ENCODE results near the gene PPP1R2B. TPM values are rescaled to one million over a fixed set of nuclear protein-coding genes. Genes with fewer than 3 reads are reported as not detected.

PPP1R2B gene
- total RNA-seq, 1 experiment from 2014 or later, result not detected

DNA sequence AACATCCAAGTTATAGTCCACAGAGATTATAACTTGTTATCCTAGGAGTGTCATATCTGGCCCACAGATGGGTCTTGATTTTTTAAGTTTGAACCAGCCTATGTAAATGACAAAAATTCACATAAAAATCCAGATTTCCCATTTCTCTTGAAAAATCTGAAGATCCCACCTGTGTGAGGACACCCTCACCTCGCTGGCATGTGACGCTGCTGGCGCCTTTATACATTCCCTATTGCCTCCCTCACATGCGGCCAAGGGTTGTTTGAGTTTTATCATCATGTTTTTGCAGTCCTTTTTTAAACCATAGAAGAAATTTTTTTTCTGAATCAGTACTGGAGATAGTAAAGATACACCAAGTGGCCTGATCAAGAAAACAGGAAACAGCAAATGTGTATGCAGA lies 25.9 kb upstream of the PPP1R2B start:
- Histone ChIP-seq H3K4me2 (ENCODE audit: low read depth, low read length, poor library complexity, severe bottlenecking) (no peak overlapping the region), H3K9me2 (replicated peaks; ENCODE audit: insufficient read depth, low read length) (no peaks in the 10 kb centered on the region), H3K9ac (ENCODE audit: low read length) (no peak overlapping the region), H3K4me1 (ENCODE audit: low read length) (no peaks in the 10 kb centered on the region), H3K27ac (ENCODE audit: low read length) (no peak overlapping the region), H3K79me2 (ENCODE audit: low read length) (no peaks in the 10 kb centered on the region), H4K20me1 (ENCODE audit: insufficient read depth, low read depth, low read length) (no peaks in the 10 kb centered on the region), H3K36me3 (ENCODE audit: insufficient read depth, low read length) (no peaks in the 10 kb centered on the region), H3K4me3 (ENCODE audit: low read length) (no peak overlapping the region), H3K9me3 (ENCODE audit: low read length) (no peaks in the 10 kb centered on the region), H3K27me3 (ENCODE audit: low read length) (no peaks in the 10 kb centered on the region), H2AFZ (ENCODE audit: low read length) (no peak overlapping the region)
- no peak for DNase-seq

GRCh38 chr5:156824800-156825199 lies 25.3 kb upstream of the PPP1R2B start:
- DNase-seq, result no peak
- H3K9ac ChIP-seq (ENCODE audit: low read length), result no peak overlapping the region
- H2AFZ ChIP-seq (ENCODE audit: low read length), result no peak overlapping the region
- H3K9me3 ChIP-seq (ENCODE audit: low read length), result no peaks in the 10 kb centered on the region
- H3K4me3 ChIP-seq (ENCODE audit: low read length), result no peak overlapping the region
- H3K4me2 ChIP-seq (ENCODE audit: low read depth, low read length, poor library complexity, severe bottlenecking), result no peak overlapping the region
- H3K36me3 ChIP-seq (ENCODE audit: insufficient read depth, low read length), result no peaks in the 10 kb centered on the region
- H3K27ac ChIP-seq (ENCODE audit: low read length), result no peak overlapping the region
- H3K27me3 ChIP-seq (ENCODE audit: low read length), result no peaks in the 10 kb centered on the region
- H4K20me1 ChIP-seq (ENCODE audit: insufficient read depth, low read depth, low read length), result no peaks in the 10 kb centered on the region
- no peaks in the 10 kb centered on the region for H3K9me2 ChIP-seq (replicated peaks; ENCODE audit: insufficient read depth, low read length)
- no peaks in the 10 kb centered on the region for H3K4me1 ChIP-seq (ENCODE audit: low read length)
- H3K79me2 ChIP-seq (ENCODE audit: low read length), result no peaks in the 10 kb centered on the region

DNA sequence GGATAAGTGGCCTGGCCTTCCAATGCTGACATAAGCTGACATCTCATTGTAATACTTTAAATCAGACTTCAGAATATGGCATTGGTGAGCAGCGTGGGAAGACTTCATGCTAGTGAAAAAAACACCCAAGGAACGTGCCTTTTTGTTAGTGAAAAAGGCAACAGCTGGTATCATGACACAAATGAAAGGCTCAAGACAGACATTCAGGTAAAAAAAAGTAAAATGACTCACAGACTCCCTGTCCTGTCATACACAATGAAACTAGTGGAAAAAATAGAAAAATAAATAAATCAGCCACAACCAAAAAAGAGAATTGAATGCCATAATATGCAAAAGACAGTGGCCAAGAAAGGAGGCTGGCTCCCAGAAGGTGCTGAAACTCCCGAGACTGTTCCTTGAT lies 24.4 kb upstream of the PPP1R2B start:
- DNase-seq, result no peak
- H3K4me3 ChIP-seq (ENCODE audit: low read length), result no peak overlapping the region
- H3K4me1 ChIP-seq (ENCODE audit: low read length), result no peaks in the 10 kb centered on the region
- no peak overlapping the region for H3K4me2 ChIP-seq (ENCODE audit: low read depth, low read length, poor library complexity, severe bottlenecking)
- no peaks in the 10 kb centered on the region for H3K9me3 ChIP-seq (ENCODE audit: low read length)
- no peaks in the 10 kb centered on the region for H3K36me3 ChIP-seq (ENCODE audit: insufficient read depth, low read length)
- H3K9me2 ChIP-seq (replicated peaks; ENCODE audit: insufficient read depth, low read length), result no peaks in the 10 kb centered on the region
- no peak overlapping the region for H3K9ac ChIP-seq (ENCODE audit: low read length)
- H3K27me3 ChIP-seq (ENCODE audit: low read length), result no peaks in the 10 kb centered on the region
- H3K79me2 ChIP-seq (ENCODE audit: low read length), result no peaks in the 10 kb centered on the region
- H2AFZ ChIP-seq (ENCODE audit: low read length), result no peak overlapping the region
- no peak overlapping the region for H3K27ac ChIP-seq (ENCODE audit: low read length)
- no peaks in the 10 kb centered on the region for H4K20me1 ChIP-seq (ENCODE audit: insufficient read depth, low read depth, low read length)

GRCh38 chr5:156826150-156826549 lies 23.9 kb upstream of the PPP1R2B start:
- Histone ChIP-seq H3K79me2 (ENCODE audit: low read length) (no peaks in the 10 kb centered on the region), H3K9me2 (replicated peaks; ENCODE audit: insufficient read depth, low read length) (no peaks in the 10 kb centered on the region), H3K4me2 (ENCODE audit: low read depth, low read length, poor library complexity, severe bottlenecking) (no peak overlapping the region), H3K4me1 (ENCODE audit: low read length) (no peaks in the 10 kb centered on the region), H3K27me3 (ENCODE audit: low read length) (no peaks in the 10 kb centered on the region), H3K27ac (ENCODE audit: low read length) (no peak overlapping the region), H3K4me3 (ENCODE audit: low read length) (no peak overlapping the region), H3K9me3 (ENCODE audit: low read length) (no peaks in the 10 kb centered on the region), H3K36me3 (ENCODE audit: insufficient read depth, low read length) (no peaks in the 10 kb centered on the region), H2AFZ (ENCODE audit: low read length) (no peak overlapping the region), H3K9ac (ENCODE audit: low read length) (no peak overlapping the region), H4K20me1 (ENCODE audit: insufficient read depth, low read depth, low read length) (no peaks in the 10 kb centered on the region)
- no peak for DNase-seq

DNA sequence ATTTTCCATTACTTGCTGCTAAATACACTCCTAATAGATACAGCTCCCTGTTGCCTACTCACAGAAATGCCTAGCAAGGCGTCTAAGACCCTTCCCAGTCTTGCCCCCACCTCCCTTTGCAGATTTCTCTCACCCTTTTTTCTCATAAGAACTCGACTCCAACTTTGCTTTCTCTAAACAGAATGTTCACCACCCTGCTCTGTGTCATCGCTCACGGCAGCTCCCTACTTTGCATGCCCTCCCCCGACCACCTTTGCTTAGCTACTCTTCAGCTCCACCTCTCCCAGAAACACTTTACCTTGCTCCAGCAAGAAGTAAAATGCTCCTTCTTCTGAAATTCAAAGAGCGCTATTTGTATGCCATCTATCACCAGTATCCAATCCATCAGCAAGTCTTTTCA lies 15.2 kb upstream of the PPP1R2B start:
- H3K36me3 ChIP-seq (ENCODE audit: insufficient read depth, low read length), result no peaks in the 10 kb centered on the region
- no peaks in the 10 kb centered on the region for H3K4me1 ChIP-seq (ENCODE audit: low read length)
- H3K27me3 ChIP-seq (ENCODE audit: low read length), result no peaks in the 10 kb centered on the region
- H3K9me2 ChIP-seq (replicated peaks; ENCODE audit: insufficient read depth, low read length), result no peaks in the 10 kb centered on the region
- no peak overlapping the region for H2AFZ ChIP-seq (ENCODE audit: low read length)
- no peaks in the 10 kb centered on the region for H4K20me1 ChIP-seq (ENCODE audit: insufficient read depth, low read depth, low read length)
- no peak overlapping the region for H3K4me3 ChIP-seq (ENCODE audit: low read length)
- no peaks in the 10 kb centered on the region for H3K79me2 ChIP-seq (ENCODE audit: low read length)
- no peak overlapping the region for H3K9ac ChIP-seq (ENCODE audit: low read length)
- H3K4me2 ChIP-seq (ENCODE audit: low read depth, low read length, poor library complexity, severe bottlenecking), result no peak overlapping the region
- H3K9me3 ChIP-seq (ENCODE audit: low read length), result no peaks in the 10 kb centered on the region
- no peak overlapping the region for H3K27ac ChIP-seq (ENCODE audit: low read length)
- no peak for DNase-seq

GRCh38 chr5:156835905-156836304 lies 14.2 kb upstream of the PPP1R2B start:
- no peak overlapping the region for H3K27ac ChIP-seq (ENCODE audit: low read length)
- no peaks in the 10 kb centered on the region for H4K20me1 ChIP-seq (ENCODE audit: insufficient read depth, low read depth, low read length)
- H2AFZ ChIP-seq (ENCODE audit: low read length), result no peak overlapping the region
- no peak overlapping the region for H3K9ac ChIP-seq (ENCODE audit: low read length)
- peak; percentile 42 for DNase-seq
- no peak overlapping the region for H3K4me2 ChIP-seq (ENCODE audit: low read depth, low read length, poor library complexity, severe bottlenecking)
- no peaks in the 10 kb centered on the region for H3K9me3 ChIP-seq (ENCODE audit: low read length)
- H3K4me1 ChIP-seq (ENCODE audit: low read length), result no peaks in the 10 kb centered on the region
- H3K27me3 ChIP-seq (ENCODE audit: low read length), result no peaks in the 10 kb centered on the region
- no peak overlapping the region for H3K4me3 ChIP-seq (ENCODE audit: low read length)
- H3K79me2 ChIP-seq (ENCODE audit: low read length), result no peaks in the 10 kb centered on the region
- H3K9me2 ChIP-seq (replicated peaks; ENCODE audit: insufficient read depth, low read length), result no peaks in the 10 kb centered on the region
- no peaks in the 10 kb centered on the region for H3K36me3 ChIP-seq (ENCODE audit: insufficient read depth, low read length)

- no peaks in the 10 kb centered on the region for H3K27me3 ChIP-seq (ENCODE audit: low read length)
- H3K4me3 ChIP-seq (ENCODE audit: low read length), result no peak overlapping the region
- no peaks in the 10 kb centered on the region for H3K9me2 ChIP-seq (replicated peaks; ENCODE audit: insufficient read depth, low read length)
- H3K9me3 ChIP-seq (ENCODE audit: low read length), result no peaks in the 10 kb centered on the region
- H3K4me1 ChIP-seq (ENCODE audit: low read length), result no peaks in the 10 kb centered on the region
- H3K4me2 ChIP-seq (ENCODE audit: low read depth, low read length, poor library complexity, severe bottlenecking), result no peak overlapping the region
- H2AFZ ChIP-seq (ENCODE audit: low read length), result no peak overlapping the region
- H3K9ac ChIP-seq (ENCODE audit: low read length), result no peak overlapping the region
- no peaks in the 10 kb centered on the region for H3K79me2 ChIP-seq (ENCODE audit: low read length)
- no peak for DNase-seq
- no peak overlapping the region for H3K27ac ChIP-seq (ENCODE audit: low read length)
- H3K36me3 ChIP-seq (ENCODE audit: insufficient read depth, low read length), result no peaks in the 10 kb centered on the region
- no peaks in the 10 kb centered on the region for H4K20me1 ChIP-seq (ENCODE audit: insufficient read depth, low read depth, low read length)
Observed at GRCh38 chr5:156836846-156837245, 13.2 kb upstream of the PPP1R2B start.

- no peak overlapping the region for H2AFZ ChIP-seq (ENCODE audit: low read length)
- no peak for DNase-seq
- no peak overlapping the region for H3K27ac ChIP-seq (ENCODE audit: low read length)
- H3K4me2 ChIP-seq (ENCODE audit: low read depth, low read length, poor library complexity, severe bottlenecking), result no peak overlapping the region
- no peaks in the 10 kb centered on the region for H3K79me2 ChIP-seq (ENCODE audit: low read length)
- no peak overlapping the region for H3K4me3 ChIP-seq (ENCODE audit: low read length)
- H3K36me3 ChIP-seq (ENCODE audit: insufficient read depth, low read length), result no peaks in the 10 kb centered on the region
- H3K9me3 ChIP-seq (ENCODE audit: low read length), result no peaks in the 10 kb centered on the region
- no peaks in the 10 kb centered on the region for H3K4me1 ChIP-seq (ENCODE audit: low read length)
- H3K27me3 ChIP-seq (ENCODE audit: low read length), result no peaks in the 10 kb centered on the region
- H3K9ac ChIP-seq (ENCODE audit: low read length), result no peak overlapping the region
- H3K9me2 ChIP-seq (replicated peaks; ENCODE audit: insufficient read depth, low read length), result no peaks in the 10 kb centered on the region
- H4K20me1 ChIP-seq (ENCODE audit: insufficient read depth, low read depth, low read length), result no peaks in the 10 kb centered on the region
Observed at GRCh38 chr5:156838961-156839360, 11.1 kb upstream of the PPP1R2B start.

- Histone ChIP-seq H3K27ac (ENCODE audit: low read length) (no peak overlapping the region), H3K9me2 (replicated peaks; ENCODE audit: insufficient read depth, low read length) (no peaks in the 10 kb centered on the region), H3K36me3 (ENCODE audit: insufficient read depth, low read length) (no peaks in the 10 kb centered on the region), H4K20me1 (ENCODE audit: insufficient read depth, low read depth, low read length) (no peaks in the 10 kb centered on the region), H3K27me3 (ENCODE audit: low read length) (no peaks in the 10 kb centered on the region), H3K79me2 (ENCODE audit: low read length) (no peaks in the 10 kb centered on the region), H3K4me1 (ENCODE audit: low read length) (no peaks in the 10 kb centered on the region), H3K4me3 (ENCODE audit: low read length) (no peak overlapping the region), H3K9ac (ENCODE audit: low read length) (no peak overlapping the region), H2AFZ (ENCODE audit: low read length) (no peak overlapping the region), H3K9me3 (ENCODE audit: low read length) (no peaks in the 10 kb centered on the region), H3K4me2 (ENCODE audit: low read depth, low read length, poor library complexity, severe bottlenecking) (no peak overlapping the region)
- DNase-seq, result no peak
Observed at GRCh38 chr5:156841737-156842136, 8.4 kb upstream of the PPP1R2B start.
